Measurements from ENCODE around the gene LGR5. TPM values are rescaled to one million over a fixed set of nuclear protein-coding genes. Genes with fewer than 3 reads are reported as not detected.
A peak's percentile ranks its signal among the peaks of the same experiment; 100 is the strongest.

The LGR5 gene
- total and polyA plus RNA-seq, 2 of the 13 experiments (the other 11 are each of a cell fraction or from before 2014, with no cell fraction given) = 37.0 to 121 TPM

GRCh38 chr12:71438670-71439361, 782 bp upstream of the LGR5 start (continued):
- TF ChIP-seq HDAC1 (CRISPR knock-in tag; IDR thresholded peaks at IDR 0.05) = peak; percentile 57
- peak; percentile 63; the same call in 1 of the 2 replicates for TF ChIP-seq ZNF652 (CRISPR knock-in tag; IDR thresholded peaks at IDR 0.05; ENCODE audit: borderline replicate concordance, low read depth)
- peak; percentile 64 for TF ChIP-seq HNF4A (CRISPR knock-in tag; IDR thresholded peaks at IDR 0.05)
- TF ChIP-seq JUND (CRISPR knock-in tag; IDR thresholded peaks at IDR 0.05) = peak; percentile 79
- TF ChIP-seq KDM1A (CRISPR knock-in tag; IDR thresholded peaks at IDR 0.05) = 0 out of 2 replicates have a peak, but pooled peaks have one; percentile 20
- TF ChIP-seq SNAPC5 (CRISPR knock-in tag; IDR thresholded peaks at IDR 0.05; ENCODE audit: borderline replicate concordance) = no peak
- TF ChIP-seq SIX1 (CRISPR knock-in tag; IDR thresholded peaks at IDR 0.05; ENCODE audit: borderline replicate concordance) = peak; percentile 86; the same call in 1 of the 2 replicates
- peak; percentile 59; the same call in 1 of the 2 replicates for TF ChIP-seq ZSCAN29 (CRISPR knock-in tag; conservative IDR thresholded peaks at IDR 0.05)
- peak; percentile 87; the same call in 1 of the 2 replicates for TF ChIP-seq RCOR2 (CRISPR knock-in tag; IDR thresholded peaks at IDR 0.05)
- peak; percentile 82 for TF ChIP-seq ZNF205 (CRISPR knock-in tag; IDR thresholded peaks at IDR 0.05)
- peak in 1 of 2 experiments; percentile 75; a peak in 1 of 4 replicates for TF ChIP-seq REST (IDR thresholded peaks at IDR 0.05; ENCODE audit: borderline replicate concordance in 1 of 2, low read depth in 1 of 2, low read length in 2 of 2)
- TF ChIP-seq NBN (conservative IDR thresholded peaks at IDR 0.05) = no peak
- TF ChIP-seq ZNF281 (CRISPR knock-in tag; IDR thresholded peaks at IDR 0.05; ENCODE audit: borderline replicate concordance) = peak; percentile 51; the same call in 1 of the 2 replicates
- no peak for TF ChIP-seq ZNF446 (CRISPR knock-in tag; IDR thresholded peaks at IDR 0.05)
- 0 out of 2 replicates have a peak, but pooled peaks have one; percentile 26 for TF ChIP-seq ZNF777 (CRISPR knock-in tag; IDR thresholded peaks at IDR 0.05)
- TF ChIP-seq NR2F1 (CRISPR knock-in tag; IDR thresholded peaks at IDR 0.05) = peak; percentile 46 to 76; a peak in 3 of 4 replicates
- no peak for TF ChIP-seq SRSF1 (optimal IDR thresholded peaks at IDR 0.05; ENCODE audit: low read depth, low read length)
- TF ChIP-seq MEIS2 (CRISPR knock-in tag; IDR thresholded peaks at IDR 0.05) = peak; percentile 96; the same call in 1 of the 2 replicates
- TF ChIP-seq ZFP1 (CRISPR knock-in tag; IDR thresholded peaks at IDR 0.05) = no peak; the same call in 1 of the 2 replicates
- no peak for TF ChIP-seq NFYB (CRISPR knock-in tag; IDR thresholded peaks at IDR 0.05)
- TF ChIP-seq ATF2 (CRISPR knock-in tag; IDR thresholded peaks at IDR 0.05) = peak; percentile 59; the same call in 1 of the 2 replicates
- TF ChIP-seq NFKBIZ (CRISPR knock-in tag; IDR thresholded peaks at IDR 0.05) = peak; percentile 59; the same call in 1 of the 2 replicates
- TF ChIP-seq KLF9 (CRISPR knock-in tag; IDR thresholded peaks at IDR 0.05; ENCODE audit: low read depth) = 0 out of 2 replicates have a peak, but pooled peaks have one; percentile 63
